DOHH2 (cell line): ENCODE results near the gene COL1A1.

ENCODE experiments used
- H3F3A ChIP-seq: fragments of 200-600 bp; sonication (generic), shearing (Covaris generic); 2 replicates; pipeline ENCODE4 v1.6.0; 2016; ENCODE audit warnings: antibody characterized with exemption, mild to moderate bottlenecking; ENCODE audit not compliant: control insufficient read depth, insufficient read depth
- H3K27ac ChIP-seq: fragments of 200-600 bp; sonication (generic); 2 replicates; pipeline ENCODE4 v1.5.1; 2014; ENCODE audit warnings: low read depth, mild to moderate bottlenecking, low read length, moderate library complexity
- H3K27me3 ChIP-seq: fragments of 200-600 bp; sonication (generic); 2 replicates; pipeline ENCODE4 v1.6.1; 2014; ENCODE audit warnings: mild to moderate bottlenecking, low read length, mixed read lengths; ENCODE audit not compliant: control insufficient read depth
- H3K36me3 ChIP-seq: fragments of 200-600 bp; sonication (generic); 2 replicates; pipeline ENCODE4 v1.6.1; 2014; ENCODE audit warnings: mild to moderate bottlenecking, low read length, moderate library complexity, mixed read lengths; ENCODE audit not compliant: control insufficient read depth
- H3K4me1 ChIP-seq: fragments of 200-600 bp; sonication (generic); 2 replicates; pipeline ENCODE4 v1.6.1; 2014; ENCODE audit warnings: mild to moderate bottlenecking, low read length, mixed read lengths; ENCODE audit not compliant: control insufficient read depth
- H3K4me2 ChIP-seq: fragments of 200-600 bp; sonication (generic); 2 replicates; pipeline ENCODE4 v1.6.0; 2014; ENCODE audit warnings: mild to moderate bottlenecking, low read length, moderate library complexity
- H3K4me3 ChIP-seq: fragments of 200-600 bp; sonication (generic); 2 replicates; pipeline ENCODE4 v1.5.1; 2014; ENCODE audit warnings: mild to moderate bottlenecking, low read length, mixed read lengths
- H3K79me2 ChIP-seq: fragments of 200-600 bp; sonication (generic); 2 replicates; pipeline ENCODE4 v1.6.1; 2014; ENCODE audit warnings: mild to moderate bottlenecking, low read length, mixed read lengths; ENCODE audit not compliant: control insufficient read depth
- H3K9me2 ChIP-seq: fragments of 200-600 bp; sonication (generic); replicated peaks from 2 replicates; pipeline ENCODE4 v1.6.1; 2014; ENCODE audit warnings: mild to moderate bottlenecking, low read length, mixed read lengths; ENCODE audit not compliant: control insufficient read depth
- H3K9me3 ChIP-seq: fragments of 200-600 bp; sonication (generic); 2 replicates; pipeline ENCODE4 v1.6.1; 2014; ENCODE audit warnings: antibody characterized with exemption, low read length, mixed read lengths; ENCODE audit not compliant: control insufficient read depth, insufficient read depth
- H4K20me1 ChIP-seq: fragments of 200-600 bp; sonication (generic); 2 replicates; pipeline ENCODE4 v1.6.0; 2014; ENCODE audit warnings: low read depth, mild to moderate bottlenecking, antibody characterized with exemption, low read length, moderate library complexity; ENCODE audit not compliant: control insufficient read depth, insufficient read depth
- CTCF ChIP-seq: fragments of 200-600 bp; sonication (generic); IDR thresholded peaks from one replicate; pipeline ENCODE4 v1.5.1; 2014; ENCODE audit warnings: antibody characterized with exemption, mild to moderate bottlenecking, low read depth, low read length; ENCODE audit not compliant: poor library complexity, severe bottlenecking
- EZH2phosphoT487 ChIP-seq: fragments of 200-600 bp; sonication (generic); IDR thresholded peaks from 2 replicates; pipeline ENCODE4 v1.6.1; 2017; ENCODE audit warnings: borderline replicate concordance, mild to moderate bottlenecking, antibody characterized with exemption, low read length, moderate library complexity, mixed read lengths

COL1A1 gene

GRCh38 chr17:50182783-50183420 lies 18.5 kb downstream of the COL1A1 start:
- Histone ChIP-seq H3K4me3 (no peak overlapping the region), H3K9me2 (no peaks in the 10 kb centered on the region), H4K20me1 (no peaks in the 10 kb centered on the region), H3K79me2 (no peaks in the 10 kb centered on the region), H3K27ac (no peak overlapping the region), H3K36me3 (no peaks in the 10 kb centered on the region), H3K9me3 (no peaks in the 10 kb centered on the region), H3K4me2 (no peak overlapping the region), H3K27me3 (no peaks in the 10 kb centered on the region), H3K4me1 (peaks cover 39% of the 10 kb centered on the region), H3F3A (peaks cover 2% of the 10 kb centered on the region; the same call in 1 of the 2 replicates)
- TF ChIP-seq CTCF (no peak), EZH2phosphoT487 (no peak)

GRCh38 chr17:50181591-50182560 lies 19.6 kb downstream of the COL1A1 start:
- Histone ChIP-seq H3K27ac (no peak overlapping the region), H3K4me2 (no peak overlapping the region), H3K36me3 (no peaks in the 10 kb centered on the region), H3K27me3 (no peaks in the 10 kb centered on the region), H4K20me1 (no peaks in the 10 kb centered on the region), H3K79me2 (no peaks in the 10 kb centered on the region), H3K9me2 (no peaks in the 10 kb centered on the region), H3K4me3 (no peak overlapping the region), H3F3A (peaks cover 2% of the 10 kb centered on the region; the same call in 1 of the 2 replicates), H3K4me1 (peaks cover 41% of the 10 kb centered on the region), H3K9me3 (no peaks in the 10 kb centered on the region)
- no peak for TF ChIP-seq EZH2phosphoT487
- TF ChIP-seq CTCF, result no peak

GRCh38 chr17:50181144-50181543 lies 20.3 kb downstream of the COL1A1 start:
- Histone ChIP-seq H3F3A (peaks cover 2% of the 10 kb centered on the region; the same call in 1 of the 2 replicates), H3K4me3 (no peak overlapping the region), H4K20me1 (no peaks in the 10 kb centered on the region), H3K27me3 (no peaks in the 10 kb centered on the region), H3K36me3 (no peaks in the 10 kb centered on the region), H3K4me1 (peaks cover 41% of the 10 kb centered on the region), H3K79me2 (no peaks in the 10 kb centered on the region), H3K9me2 (no peaks in the 10 kb centered on the region), H3K9me3 (no peaks in the 10 kb centered on the region), H3K4me2 (no peak overlapping the region), H3K27ac (no peak overlapping the region)
- TF ChIP-seq EZH2phosphoT487 (no peak), CTCF (no peak)
